Kidney glomerular epithelial cell (primary cell): ENCODE data around the gene TMEM245.

Source experiments
- DNase-seq: peaks from one replicate; lab custom pipeline; 2025; lab: John Stamatoyannopoulos, UW

The TMEM245 gene

DNA sequence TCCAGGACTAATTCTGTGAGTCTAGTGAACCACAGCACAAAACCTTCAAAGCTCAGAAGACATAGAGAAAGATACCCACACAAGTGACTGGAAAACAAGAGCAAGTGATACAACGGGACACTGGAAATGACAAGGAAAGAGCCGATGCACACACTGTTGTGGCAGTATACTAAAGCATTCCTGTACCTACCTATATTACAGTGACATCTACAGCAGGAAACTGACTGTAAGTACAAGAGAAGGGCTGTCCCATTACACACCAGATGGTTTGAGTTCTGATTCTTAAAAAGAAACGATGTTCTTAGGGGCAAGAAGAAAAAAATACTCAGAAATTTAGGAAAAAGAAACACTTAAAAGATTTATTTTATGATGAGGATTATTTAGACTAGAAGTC is 18.5 kb downstream of the TMEM245 start:
- no peak for DNase-seq

DNA sequence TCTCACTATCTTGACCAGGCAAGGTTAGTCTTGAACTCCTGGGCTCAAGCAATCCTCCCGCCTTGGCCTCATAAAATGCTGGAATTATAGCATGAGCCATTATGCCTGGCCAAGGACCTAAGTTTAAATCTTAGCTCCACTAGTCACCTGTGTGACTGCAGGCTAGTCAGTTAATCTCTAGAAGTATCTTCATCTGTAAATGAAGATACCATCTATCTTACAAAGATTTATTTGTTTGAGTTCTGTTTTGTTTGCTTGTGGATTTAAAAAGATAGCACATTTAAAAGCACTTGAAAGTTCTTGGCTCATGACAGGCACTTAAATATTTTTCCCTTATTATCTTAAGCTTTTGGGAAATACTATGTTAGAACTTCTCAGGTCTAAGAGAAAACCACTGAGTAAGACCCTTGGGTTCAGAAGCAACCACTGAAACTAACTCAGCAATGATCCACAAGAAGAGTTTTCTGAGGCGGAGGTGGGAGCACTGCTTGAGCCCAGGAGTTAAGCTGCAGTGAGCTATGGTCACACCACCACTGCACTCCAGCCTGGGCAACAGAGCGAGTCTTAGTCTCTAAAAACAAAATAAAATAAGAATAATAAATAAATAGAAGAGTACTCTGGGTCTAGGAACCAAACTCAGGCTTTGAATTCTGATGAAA is 19.1 kb downstream of the TMEM245 start:
- no peak for DNase-seq

DNA sequence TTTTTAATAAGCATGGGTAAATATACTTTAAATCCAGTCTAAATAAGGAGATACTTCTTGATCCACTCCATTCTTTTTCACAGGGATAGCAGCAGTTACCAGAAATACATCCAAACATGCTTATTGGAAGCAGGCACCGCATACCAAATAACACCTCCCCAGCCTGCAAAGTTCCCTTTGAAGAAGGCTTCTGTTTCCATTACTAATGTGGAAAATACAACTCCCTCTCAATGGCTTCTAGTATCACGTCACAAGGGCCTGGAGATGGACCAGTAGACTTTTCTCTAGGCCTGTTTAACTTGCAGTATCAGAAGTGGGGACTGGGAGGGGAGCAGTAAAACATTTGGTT is 20.8 kb downstream of the TMEM245 start:
- no peak for DNase-seq

DNA sequence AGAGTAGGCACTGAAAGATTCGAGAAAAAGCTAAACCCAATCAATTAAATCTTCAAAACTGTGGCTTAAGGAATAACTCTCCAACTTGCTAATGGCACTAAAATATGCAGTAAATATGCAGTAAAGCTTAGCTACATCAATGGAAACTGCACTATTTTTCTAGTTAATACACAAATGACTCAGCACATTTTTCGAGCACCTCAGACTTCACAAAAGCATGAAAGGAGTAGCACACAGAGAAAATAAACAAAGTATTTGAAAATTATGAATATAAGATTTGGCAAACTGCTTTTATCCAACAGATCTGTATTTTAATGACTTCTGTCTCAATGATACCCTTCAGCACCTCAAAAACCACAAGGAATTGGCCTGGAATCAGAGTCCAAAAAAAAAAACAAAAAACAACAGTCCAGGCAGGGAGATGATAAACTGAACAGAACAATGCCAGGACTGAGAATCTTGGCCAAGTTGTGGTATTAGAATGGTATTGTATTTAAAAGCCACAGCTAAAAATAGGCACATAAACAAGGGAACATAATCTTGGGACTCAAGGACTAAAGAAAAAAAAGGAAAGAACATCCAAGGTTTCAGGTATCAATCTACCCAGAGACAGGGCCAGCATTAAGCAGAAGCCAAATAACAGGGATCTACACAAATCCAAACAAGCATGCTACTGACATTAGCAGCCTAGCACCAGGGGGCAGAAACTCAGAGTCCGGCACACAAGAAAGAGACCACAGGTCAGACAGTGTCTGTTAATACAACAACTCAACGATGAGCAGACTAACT is 21.4 kb downstream of the TMEM245 start:
- DNase-seq = peak; percentile 74

DNA sequence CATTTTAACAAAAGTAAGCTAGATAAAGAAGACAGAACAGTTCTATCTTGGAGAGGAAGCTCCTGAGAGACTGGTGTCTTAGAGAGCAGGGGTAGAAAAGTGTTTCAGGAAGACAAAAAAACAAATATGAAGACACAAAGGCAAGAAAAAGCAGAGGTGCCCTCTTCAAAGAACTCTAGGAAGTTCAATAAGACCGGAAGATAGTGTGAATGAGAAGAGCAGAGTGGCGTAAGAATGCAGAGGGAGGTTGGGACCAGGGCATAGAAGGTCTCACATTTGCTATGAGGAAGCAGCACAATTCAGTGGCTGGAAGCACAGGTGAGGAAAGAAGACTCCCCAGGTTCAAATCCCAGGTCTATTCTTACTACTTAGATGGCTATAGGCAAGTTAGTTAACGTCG is 22.6 kb downstream of the TMEM245 start:
- DNase-seq = no peak

DNA sequence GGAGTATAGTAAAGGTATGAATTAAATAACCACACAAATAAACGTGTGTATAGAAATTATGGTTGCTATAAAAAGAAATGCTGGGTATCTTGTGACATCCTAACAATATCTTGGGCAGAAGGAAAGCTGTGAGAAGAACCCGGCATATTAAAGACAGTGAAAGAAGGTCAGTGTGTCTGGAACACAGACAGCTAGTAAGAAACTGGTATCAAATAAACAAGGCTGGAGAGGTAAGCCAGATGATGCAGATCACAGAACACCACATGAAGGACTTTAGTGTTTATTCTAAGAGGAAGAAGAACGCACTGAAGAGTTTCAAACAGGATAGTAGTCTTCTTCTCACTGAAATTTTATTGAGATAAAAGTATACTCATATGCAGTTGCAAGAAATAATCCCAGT is 24.4 kb downstream of the TMEM245 start:
- DNase-seq = no peak

DNA sequence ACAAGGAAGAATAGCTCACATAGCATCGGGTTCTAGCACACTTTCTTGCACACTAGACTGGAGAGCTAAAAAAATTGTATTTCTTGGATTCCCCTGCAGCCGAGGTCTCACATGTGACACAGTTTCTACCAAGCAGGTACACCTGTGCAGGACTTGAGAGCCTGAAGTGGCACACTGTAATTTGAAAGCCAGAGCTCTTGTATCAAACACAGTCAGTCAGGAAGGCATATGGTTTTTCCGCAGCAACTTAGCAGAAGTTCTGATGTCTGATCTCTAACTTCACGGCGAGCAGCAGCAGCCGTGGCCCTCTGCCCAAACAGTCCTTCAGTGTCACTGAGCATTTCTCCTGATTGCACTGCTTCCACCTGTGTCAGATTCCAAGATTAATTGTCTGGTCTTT is 25.5 kb downstream of the TMEM245 start:
- DNase-seq = no peak

DNA sequence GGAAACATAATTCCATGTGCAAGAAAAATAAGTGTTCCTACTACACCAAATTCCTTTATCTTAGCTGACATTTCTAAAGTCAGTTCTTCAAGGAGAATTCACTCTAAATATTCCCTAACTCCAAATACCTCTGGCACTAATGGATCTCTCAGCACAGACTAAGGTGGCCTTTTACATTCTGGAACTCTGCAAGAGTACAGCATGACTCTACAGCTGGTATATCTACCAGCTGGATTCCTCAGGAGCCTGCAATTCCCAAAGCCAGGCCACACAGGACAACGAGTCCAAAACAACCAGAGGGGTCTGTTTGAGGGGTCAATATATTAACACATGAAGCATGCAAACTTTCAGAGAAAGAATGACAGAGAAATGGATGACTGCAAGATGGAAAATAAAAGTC is 27.2 kb downstream of the TMEM245 start:
- no peak for DNase-seq

DNA sequence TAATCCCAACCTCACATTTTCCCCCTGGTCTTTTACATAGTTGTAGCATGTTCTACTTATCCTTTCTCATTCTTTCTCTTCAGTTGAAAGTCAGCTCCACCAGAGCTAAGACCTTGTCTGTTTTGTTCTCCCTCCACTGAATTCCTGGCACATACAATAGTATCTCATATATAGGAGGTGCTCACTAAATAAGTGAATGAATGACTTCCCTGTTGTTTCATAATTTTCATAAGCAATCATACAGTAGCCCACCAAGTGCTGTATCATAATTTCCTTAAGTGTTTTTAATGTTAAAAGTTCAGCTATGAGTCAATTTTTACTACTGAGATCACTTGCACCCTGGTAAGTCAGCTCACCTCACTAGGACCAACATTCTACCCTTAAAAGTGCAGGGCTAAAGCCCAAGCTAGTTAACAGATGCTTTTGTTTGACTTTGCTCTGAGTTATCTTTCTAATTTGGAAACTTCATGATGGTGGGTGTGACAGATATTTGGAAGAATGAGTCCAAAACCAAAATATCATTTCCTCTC is 27.6 kb downstream of the TMEM245 start:
- no peak for DNase-seq

DNA sequence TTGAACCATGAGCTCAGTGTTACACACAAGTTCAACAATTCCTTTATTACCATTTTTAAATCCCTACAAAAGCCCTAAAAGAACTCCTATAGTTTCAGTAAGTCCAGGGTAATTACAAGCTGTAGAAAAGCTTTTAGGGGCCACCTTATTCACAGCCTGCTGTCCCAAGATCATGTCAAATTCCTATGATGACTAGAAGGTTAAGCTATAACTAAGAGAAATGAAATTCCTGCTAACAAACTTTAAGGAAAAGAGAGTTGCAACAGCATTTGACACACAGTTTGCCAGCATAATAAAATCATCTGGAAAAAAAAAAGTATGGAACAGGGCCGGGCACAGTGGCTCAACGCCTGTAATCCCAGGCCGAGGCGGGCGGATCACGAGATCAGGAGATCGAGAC is 31.5 kb downstream of the TMEM245 start:
- DNase-seq = no peak

DNA sequence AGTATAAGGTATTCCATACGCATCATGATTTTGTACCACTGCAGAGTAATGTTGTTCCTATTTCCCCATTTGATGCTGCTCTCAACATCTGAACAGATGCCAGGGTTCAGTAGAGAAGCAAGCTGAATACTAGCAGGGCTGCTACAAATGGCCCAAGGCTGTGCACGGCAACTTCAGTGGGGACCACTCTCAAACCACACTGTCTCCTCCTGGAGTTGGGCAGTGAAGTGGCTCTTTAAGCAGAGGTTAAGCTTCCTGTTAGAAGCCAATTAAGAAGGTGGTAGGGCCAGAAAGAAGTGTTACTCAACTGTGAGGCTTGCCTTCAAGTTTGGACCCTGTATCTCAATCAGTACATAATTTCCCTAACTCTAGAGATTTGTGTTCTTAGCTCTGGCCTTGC is 32.0 kb downstream of the TMEM245 start:
- DNase-seq = no peak

DNA sequence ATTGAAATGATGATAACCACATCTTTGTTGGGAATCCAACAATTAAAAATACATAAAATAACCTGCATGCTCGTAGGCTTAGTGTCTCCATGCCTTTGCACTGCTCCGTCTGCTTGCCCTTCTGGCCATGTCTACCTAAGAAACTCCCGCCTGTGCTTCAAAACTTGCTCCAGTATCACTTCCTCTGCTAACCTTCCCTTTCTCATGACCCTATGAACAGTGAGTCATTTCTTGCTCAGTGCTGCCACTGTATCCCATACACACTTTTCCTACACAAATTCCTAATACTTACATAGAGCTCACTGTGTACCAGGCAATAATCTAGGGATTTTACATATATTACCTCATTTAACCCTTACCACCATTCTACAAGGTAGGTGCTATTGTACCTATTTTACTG is 33.5 kb downstream of the TMEM245 start:
- no peak for DNase-seq

DNA sequence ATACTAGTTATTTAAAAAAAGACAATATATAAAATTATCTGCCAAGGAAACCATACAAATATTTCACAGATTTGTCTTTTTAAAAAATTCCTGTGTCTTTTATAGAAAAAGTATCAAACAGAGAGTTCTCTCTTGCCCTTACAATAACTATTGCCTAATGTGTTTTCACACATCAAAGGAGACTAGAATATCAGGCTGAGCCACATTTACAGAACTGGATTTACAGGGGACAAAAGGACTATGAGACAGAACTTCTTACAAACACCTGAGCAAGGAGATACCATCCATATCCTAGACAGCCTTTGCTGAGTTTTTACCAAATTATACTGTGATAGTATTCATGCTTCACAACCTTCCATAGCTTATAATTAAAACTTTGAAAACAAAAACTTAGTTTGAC is 34.2 kb downstream of the TMEM245 start:
- DNase-seq = no peak

DNA sequence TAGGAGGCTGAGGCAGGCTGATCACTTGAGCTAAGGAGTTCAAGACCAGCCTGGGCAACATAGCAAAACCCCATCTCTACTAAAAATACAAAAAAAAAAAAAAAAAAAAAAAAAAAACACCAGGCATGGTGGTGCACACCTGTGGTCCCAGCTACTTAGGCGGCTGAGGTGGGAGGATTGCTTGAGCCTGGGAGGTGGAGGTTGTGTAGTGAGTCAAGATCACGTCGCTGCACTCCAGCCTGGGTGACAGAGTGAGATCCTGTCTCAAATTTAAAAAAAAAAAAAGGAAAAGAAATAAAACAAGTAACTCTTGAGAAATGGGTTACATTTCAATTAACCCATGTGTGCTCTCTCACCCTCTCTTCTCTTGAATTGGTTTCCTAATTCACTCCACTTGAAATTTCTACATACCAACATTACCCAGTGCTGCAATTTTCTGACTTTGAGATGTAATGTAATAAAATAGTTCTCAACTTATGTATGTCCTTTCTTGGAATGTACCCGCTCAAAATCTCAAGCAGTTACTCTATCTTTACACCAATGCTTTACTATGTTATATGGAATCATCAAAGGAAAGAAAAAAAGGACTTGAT is 35.8 kb downstream of the TMEM245 start:
- no peak for DNase-seq

DNA sequence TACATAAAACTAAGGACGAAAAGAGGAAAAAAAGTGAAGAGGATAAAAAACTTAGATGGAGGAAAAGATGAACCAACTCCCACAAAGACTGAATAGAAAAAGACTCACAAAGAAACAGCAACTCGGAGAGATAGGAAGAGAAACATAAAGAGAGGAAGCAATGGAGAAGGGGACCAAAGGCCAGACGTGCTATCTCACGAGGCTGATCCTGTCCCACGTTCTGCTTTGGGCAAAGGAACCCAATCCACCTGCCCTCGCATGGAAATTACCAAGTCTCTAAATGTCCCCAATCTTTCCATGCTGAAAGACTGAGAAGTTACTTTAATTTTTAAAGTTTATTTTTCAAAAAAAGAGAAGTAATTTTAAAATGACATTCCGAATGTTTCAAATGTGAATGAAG is 36.6 kb downstream of the TMEM245 start:
- DNase-seq = no peak

DNA sequence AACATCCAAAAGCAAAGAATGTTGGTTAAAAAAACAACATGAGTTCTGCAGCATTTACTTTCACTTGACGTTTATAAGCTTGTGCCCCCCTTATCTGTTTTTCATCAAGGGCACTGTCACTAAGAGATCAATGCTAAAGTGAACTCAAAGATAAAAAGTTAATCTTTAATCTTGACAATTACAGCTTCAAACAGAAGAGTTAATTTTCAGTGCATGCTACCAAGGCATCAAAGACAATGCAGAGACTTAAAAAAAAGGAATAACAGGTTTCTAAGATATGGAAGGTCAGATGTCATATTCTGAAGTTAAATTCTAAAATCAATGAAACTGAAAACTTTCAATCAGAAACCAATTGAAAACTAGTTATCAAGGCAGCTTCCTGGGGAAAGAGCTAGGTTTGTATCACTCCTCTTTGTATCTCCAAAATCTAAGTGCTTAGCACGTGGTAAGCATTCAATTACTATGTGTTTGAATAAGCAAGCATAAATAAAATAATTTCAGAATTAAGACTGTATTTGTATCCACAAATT is 37.6 kb downstream of the TMEM245 start:
- DNase-seq = no peak

DNA sequence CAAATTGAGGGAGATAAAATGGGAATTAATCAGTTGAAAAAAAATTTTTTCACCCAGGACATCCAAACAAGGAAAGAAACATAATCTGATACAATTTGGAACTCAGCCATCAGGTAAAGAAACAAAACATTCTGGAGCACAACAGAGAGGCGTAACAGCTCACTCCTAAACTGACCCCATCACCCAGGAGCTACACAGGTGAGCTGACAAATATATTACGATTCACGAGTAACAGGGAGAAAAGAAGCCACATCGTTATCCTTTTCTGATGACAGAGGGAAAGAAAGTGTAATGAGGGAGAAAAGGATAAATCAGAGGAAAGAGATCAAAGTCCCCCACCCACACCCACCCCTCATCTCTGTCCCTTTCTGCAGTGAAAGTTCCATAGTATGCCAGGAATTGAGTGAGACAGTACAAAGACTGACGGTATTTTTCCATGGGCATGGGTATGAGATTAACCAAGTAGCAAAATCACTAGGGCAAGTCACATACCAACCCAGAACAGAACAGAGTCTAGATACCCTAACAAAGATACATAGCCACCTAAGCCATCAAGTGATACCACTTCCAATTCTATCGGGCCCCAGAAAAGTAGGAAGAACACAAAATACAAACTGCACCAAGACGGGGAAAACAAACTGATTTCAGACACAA is 45.4 kb downstream of the TMEM245 start:
- DNase-seq = no peak

DNA sequence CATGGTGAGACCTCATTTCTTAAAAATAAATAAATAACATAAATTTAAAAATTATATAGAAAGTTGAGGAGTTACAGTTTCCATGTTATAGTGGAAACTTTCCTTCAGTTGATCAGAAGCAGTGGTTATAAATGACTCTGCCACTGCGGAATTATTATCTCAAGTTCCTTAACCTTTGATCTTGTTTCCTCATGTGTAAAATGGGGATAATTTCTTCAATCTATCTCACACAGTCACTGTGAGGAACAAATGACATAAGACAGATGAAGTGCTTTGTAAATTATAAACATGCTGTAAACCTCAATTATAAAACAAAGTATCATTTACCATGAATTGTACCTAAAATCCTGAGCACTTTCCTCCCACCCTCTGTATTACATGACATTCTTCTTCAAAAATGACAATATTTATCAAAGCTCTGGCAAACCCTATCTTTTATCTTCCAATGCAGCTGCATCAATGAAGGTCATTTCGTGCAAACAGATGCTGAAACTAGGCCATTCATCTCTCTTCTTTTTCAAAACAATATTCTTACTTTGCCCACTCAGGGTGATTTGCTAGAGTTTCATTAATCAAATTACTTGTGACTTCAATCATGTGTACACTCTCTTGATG is 46.8 kb downstream of the TMEM245 start:
- no peak for DNase-seq

DNA sequence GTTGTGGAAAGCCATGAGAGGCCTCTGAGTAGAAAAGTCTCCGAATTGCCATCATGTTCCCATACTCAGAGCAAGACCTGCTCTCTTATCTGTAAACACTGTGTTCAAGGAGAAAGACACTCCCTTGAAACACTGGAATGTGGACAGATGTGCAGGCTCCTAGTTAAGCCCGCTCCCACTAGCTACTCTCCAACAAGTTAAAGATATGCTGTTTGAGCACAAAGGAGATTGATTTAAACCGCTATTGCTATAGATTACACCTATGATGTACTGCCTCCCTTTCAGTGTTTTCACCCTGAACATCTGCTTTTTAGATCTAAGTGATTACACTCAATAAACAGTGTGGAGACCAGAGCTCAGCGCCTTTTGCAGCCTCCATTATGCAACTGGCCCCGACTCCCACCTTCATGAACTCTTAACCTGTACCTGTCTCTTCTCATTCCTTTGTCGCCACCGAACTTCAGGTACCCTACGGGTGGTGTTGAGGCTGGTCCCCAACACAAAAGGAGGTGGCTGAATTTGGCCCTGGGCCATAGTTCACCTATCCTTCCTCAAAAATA is 47.5 kb downstream of the TMEM245 start:
- DNase-seq = no peak

DNA sequence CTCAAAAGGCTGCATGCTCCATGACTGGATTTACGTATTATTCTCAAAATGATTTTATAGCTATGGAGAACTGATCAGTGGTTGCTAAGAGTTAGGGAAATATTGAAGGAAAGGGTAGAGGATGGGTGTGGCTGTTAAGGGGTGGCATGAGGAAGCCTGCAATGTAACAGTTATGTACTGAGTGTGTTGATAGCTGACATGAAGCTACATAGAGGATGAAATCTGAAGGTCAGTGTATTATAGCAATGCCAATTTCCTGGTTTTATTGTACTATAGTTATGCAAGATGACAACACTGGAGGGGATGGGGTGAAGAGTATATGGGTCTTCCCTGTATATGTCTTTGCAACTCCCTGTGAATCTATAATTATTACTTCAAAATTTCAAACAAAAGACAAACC is 51.0 kb downstream of the TMEM245 start:
- DNase-seq = no peak

DNA sequence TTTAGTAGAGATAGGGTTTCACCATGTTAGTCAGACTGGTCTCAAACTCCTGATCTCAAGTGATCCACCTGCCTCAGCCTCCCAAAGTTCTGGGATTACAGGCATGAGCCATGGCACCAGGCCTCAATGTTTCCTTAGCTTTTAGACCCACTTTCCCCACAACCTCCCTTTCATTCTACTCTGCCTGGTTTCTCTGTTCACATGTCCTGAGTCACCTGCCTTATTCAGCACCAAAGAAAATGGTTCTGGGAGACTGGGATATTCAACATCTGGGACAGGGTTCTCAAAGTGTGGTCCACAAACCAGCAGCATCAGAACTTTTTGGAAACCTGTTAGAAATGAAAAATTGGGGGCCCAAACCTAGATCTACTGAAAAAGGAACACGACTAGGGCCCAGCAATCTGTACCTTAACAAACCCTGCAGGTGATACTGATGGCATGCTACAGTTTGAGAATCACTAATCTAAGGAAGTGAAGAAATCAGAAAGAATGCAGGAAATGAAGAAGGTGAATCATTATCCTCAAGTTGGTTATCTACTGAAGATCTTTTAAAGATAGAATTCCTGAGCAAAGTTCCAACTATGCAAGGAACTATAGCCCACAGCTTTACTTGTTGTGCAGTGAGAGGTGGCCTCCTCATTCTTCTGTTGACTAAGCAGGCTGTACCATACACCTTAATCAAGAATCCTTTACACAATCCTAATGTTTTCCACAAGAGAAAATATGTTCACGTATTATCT is 54.6 kb downstream of the TMEM245 start:
- DNase-seq = peak; percentile 85
